Measurements from ENCODE around the gene ADA.

ADA gene

DNA sequence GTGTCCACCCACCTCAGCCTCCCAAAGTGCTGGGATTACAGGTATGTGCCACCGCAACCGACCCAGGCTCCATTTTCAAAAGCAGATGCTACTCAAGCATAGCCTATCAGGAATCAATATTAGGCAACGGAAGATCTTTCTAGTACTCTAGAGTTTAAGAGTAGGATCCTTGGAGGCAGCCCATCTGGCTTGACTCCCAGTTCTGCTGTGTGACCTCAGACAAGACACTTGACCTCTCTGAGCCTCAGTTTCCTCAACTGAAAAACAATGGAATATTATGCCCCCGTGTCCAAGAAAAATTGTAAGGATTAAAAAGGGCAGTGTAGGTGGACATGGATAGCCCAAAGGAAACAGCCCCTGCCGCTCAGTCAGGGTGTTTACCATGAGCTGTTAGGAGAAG, 14.5 kb downstream of the ADA start:
- Histone ChIP-seq H3K9me3 (replicated peaks; ENCODE audit: insufficient read depth, low read length) (no peaks in the 10 kb centered on the region), H3K27me3 (replicated peaks; ENCODE audit: insufficient read depth, low read length) (no peaks in the 10 kb centered on the region), H3K4me1 (ENCODE audit: low read length) (peaks cover 6% of the 10 kb centered on the region), H4K20me1 (ENCODE audit: insufficient read depth, low read length) (no peaks in the 10 kb centered on the region), H3K4me3 (ENCODE audit: low read length) (no peak overlapping the region), H2AFZ (ENCODE audit: low read length) (no peak overlapping the region), H3K9me2 (replicated peaks; ENCODE audit: insufficient read depth, low read length) (no peaks in the 10 kb centered on the region), H3K4me2 (ENCODE audit: low read depth, low read length) (no peak overlapping the region), H3K36me3 (replicated peaks; ENCODE audit: insufficient read depth, low read length) (peaks cover 11% of the 10 kb centered on the region; the same call in 1 of the 2 replicates), H3K27ac (ENCODE audit: low read length) (no peak overlapping the region), H3K9ac (ENCODE audit: low read length) (no peak overlapping the region), H3K79me2 (ENCODE audit: low read length) (peaks cover 63% of the 10 kb centered on the region), H3F3A (ENCODE audit: insufficient read depth, low read length) (no peaks in the 10 kb centered on the region)
- DNase-seq, result no peak
- TF ChIP-seq, protein P1, sequence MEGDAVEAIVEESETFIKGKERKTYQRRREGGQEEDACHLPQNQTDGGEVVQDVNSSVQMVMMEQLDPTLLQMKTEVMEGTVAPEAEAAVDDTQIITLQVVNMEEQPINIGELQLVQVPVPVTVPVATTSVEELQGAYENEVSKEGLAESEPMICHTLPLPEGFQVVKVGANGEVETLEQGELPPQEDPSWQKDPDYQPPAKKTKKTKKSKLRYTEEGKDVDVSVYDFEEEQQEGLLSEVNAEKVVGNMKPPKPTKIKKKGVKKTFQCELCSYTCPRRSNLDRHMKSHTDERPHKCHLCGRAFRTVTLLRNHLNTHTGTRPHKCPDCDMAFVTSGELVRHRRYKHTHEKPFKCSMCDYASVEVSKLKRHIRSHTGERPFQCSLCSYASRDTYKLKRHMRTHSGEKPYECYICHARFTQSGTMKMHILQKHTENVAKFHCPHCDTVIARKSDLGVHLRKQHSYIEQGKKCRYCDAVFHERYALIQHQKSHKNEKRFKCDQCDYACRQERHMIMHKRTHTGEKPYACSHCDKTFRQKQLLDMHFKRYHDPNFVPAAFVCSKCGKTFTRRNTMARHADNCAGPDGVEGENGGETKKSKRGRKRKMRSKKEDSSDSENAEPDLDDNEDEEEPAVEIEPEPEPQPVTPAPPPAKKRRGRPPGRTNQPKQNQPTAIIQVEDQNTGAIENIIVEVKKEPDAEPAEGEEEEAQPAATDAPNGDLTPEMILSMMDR (IDR thresholded peaks at IDR 0.05; ENCODE audit: low read length), result no peak
- TF ChIP-seq EZH2phosphoT487 (IDR thresholded peaks at IDR 0.05; ENCODE audit: low read length) (no peak), EZH2 (optimal IDR thresholded peaks at IDR 0.05; ENCODE audit: low read depth, low read length) (no peak)

DNA sequence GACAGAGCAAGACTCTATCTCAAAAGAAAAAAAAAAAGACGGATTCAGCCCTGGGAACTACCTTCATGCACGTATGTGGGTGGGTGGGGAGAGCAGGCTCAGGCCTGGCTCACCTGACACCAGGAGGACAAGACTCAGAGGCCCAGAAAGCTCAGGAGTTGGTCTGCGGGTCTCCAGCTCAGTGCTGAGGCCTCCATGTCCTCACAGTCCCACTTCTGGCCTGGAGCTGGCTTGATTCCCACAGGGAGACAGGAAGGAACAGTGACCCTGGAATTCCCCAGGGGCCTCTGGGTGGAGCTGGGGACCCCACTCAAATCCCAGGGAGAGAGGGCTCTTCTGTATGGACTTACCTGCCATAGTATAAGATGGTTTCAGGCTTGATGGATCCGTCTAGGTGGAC, 15.6 kb downstream of the ADA start:
- Histone ChIP-seq H3K27me3 (replicated peaks; ENCODE audit: insufficient read depth, low read length) (no peaks in the 10 kb centered on the region), H3K79me2 (ENCODE audit: low read length) (peaks cover 58% of the 10 kb centered on the region), H3K9me2 (replicated peaks; ENCODE audit: insufficient read depth, low read length) (no peaks in the 10 kb centered on the region), H3K4me3 (ENCODE audit: low read length) (no peak overlapping the region), H3F3A (ENCODE audit: insufficient read depth, low read length) (no peaks in the 10 kb centered on the region), H4K20me1 (ENCODE audit: insufficient read depth, low read length) (no peaks in the 10 kb centered on the region), H3K9me3 (replicated peaks; ENCODE audit: insufficient read depth, low read length) (no peaks in the 10 kb centered on the region), H2AFZ (ENCODE audit: low read length) (no peak overlapping the region), H3K27ac (ENCODE audit: low read length) (no peak overlapping the region), H3K4me1 (ENCODE audit: low read length) (no peaks in the 10 kb centered on the region), H3K36me3 (replicated peaks; ENCODE audit: insufficient read depth, low read length) (peaks cover 11% of the 10 kb centered on the region; the same call in 1 of the 2 replicates), H3K4me2 (ENCODE audit: low read depth, low read length) (no peak overlapping the region), H3K9ac (ENCODE audit: low read length) (no peak overlapping the region)
- TF ChIP-seq EZH2 (optimal IDR thresholded peaks at IDR 0.05; ENCODE audit: low read depth, low read length) (no peak), EZH2phosphoT487 (IDR thresholded peaks at IDR 0.05; ENCODE audit: low read length) (no peak)
- TF ChIP-seq, protein P1 (IDR thresholded peaks at IDR 0.05; ENCODE audit: low read length), result no peak
- no peak for DNase-seq

DNA sequence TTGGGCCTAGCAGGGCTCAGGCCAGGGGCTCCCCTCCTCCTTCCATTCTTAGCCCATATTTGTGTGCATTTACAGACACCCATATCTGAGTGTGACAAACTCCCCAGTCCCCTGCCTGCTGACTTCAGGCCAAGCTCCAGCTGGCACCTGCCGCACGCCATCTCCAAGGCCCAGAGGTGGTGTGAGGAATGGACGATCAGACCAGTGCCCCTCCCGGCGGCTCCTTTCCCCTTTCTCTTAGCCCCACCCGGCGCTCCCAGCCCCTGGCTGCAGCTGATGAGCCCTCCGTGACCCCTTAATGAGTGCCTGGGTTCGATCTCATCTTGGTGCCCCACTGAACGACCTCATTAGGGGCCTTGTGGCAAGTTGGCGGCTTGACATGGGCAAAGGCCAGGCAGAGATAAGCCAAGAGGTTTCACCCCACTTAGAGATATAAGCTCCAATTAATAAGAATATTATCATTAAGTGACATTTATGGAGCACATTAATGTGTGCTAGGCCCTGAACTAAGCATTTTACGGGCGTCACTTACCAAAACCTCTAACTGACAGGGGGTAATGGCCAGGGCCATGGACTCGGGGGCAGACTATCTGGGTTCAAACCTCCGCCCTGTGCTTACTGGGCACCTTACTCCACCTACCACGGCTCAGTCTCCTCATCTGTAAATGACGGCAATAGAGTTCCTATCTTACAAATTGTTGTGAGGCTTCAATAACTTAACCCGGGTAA, 17.5 kb downstream of the ADA start:
- H3K9me3 ChIP-seq (replicated peaks; ENCODE audit: insufficient read depth, low read length), result no peaks in the 10 kb centered on the region
- DNase-seq, result no peak
- peaks cover 48% of the 10 kb centered on the region for H3K79me2 ChIP-seq (ENCODE audit: low read length)
- H3F3A ChIP-seq (ENCODE audit: insufficient read depth, low read length), result no peaks in the 10 kb centered on the region
- H3K27me3 ChIP-seq (replicated peaks; ENCODE audit: insufficient read depth, low read length), result no peaks in the 10 kb centered on the region
- TF ChIP-seq EZH2phosphoT487 (IDR thresholded peaks at IDR 0.05; ENCODE audit: low read length), result no peak
- TF ChIP-seq EZH2 (optimal IDR thresholded peaks at IDR 0.05; ENCODE audit: low read depth, low read length), result no peak
- TF ChIP-seq, protein P1 (IDR thresholded peaks at IDR 0.05; ENCODE audit: low read length), result no peak
- H3K36me3 ChIP-seq (replicated peaks; ENCODE audit: insufficient read depth, low read length), result peaks cover 11% of the 10 kb centered on the region; the same call in 1 of the 2 replicates
- no peaks in the 10 kb centered on the region for H3K9me2 ChIP-seq (replicated peaks; ENCODE audit: insufficient read depth, low read length)
- no peak overlapping the region for H2AFZ ChIP-seq (ENCODE audit: low read length)
- H3K9ac ChIP-seq (ENCODE audit: low read length), result no peak overlapping the region
- no peak overlapping the region for H3K4me3 ChIP-seq (ENCODE audit: low read length)
- H3K4me1 ChIP-seq (ENCODE audit: low read length), result no peaks in the 10 kb centered on the region
- H4K20me1 ChIP-seq (ENCODE audit: insufficient read depth, low read length), result no peaks in the 10 kb centered on the region
- H3K4me2 ChIP-seq (ENCODE audit: low read depth, low read length), result no peak overlapping the region
- H3K27ac ChIP-seq (ENCODE audit: low read length), result no peak overlapping the region
